ENCODE data around the gene VASP.
"Not testable (repeated sequence)": the region's sequence is repeated elsewhere in the genome, so short reads cannot be mapped to it uniquely, and the experiment has no call there.

Gene VASP

GRCh38 chr19:45498411-45499195 is 8.7 kb upstream of the VASP start, which contains the start of gene PPM1N:
Gene PPM1N (plus strand): TSS chr19:45498443. CDS start chr19:45498473, 30 bp downstream.
- no peak for DNase-seq

- peak; percentile 5 for DNase-seq
Measured at GRCh38 chr19:45499196-45500180, 7.8 kb upstream of the VASP start.

GRCh38 chr19:45500918-45501729 is 6.2 kb upstream of the VASP start:
- DNase-seq = no peak

- DNase-seq = no peak
Measured at GRCh38 chr19:45501730-45502014, 5.6 kb upstream of the VASP start.

GRCh38 chr19:45502111-45502510 is 5.2 kb upstream of the VASP start:
- no peak for DNase-seq

GRCh38 chr19:45503909-45504308 is 3.4 kb upstream of the VASP start:
- no peak for DNase-seq

- DNase-seq = no peak
Measured at GRCh38 chr19:45505151-45505995, 1.9 kb upstream of the VASP start.

GRCh38 chr19:45505996-45506245 is 1.4 kb upstream of the VASP start:
- no peak for DNase-seq

- peak; percentile 85 for DNase-seq
Measured at GRCh38 chr19:45506246-45506988, 862 bp upstream of the VASP start.

GRCh38 chr19:45507872-45508416 is 665 bp downstream of the VASP start:
- no peak for DNase-seq

- DNase-seq = peak; percentile 56
Measured at GRCh38 chr19:45508417-45508860, 1.2 kb downstream of the VASP start.

- peak; percentile 64 for DNase-seq
Measured at GRCh38 chr19:45508861-45509691, 1.8 kb downstream of the VASP start.

- no peak for DNase-seq
Measured at GRCh38 chr19:45509692-45510015, 2.4 kb downstream of the VASP start.

GRCh38 chr19:45510352-45510751 is 3.1 kb downstream of the VASP start:
- DNase-seq = not testable (repeated sequence)

- no peak for DNase-seq
Measured at GRCh38 chr19:45511074-45511473, 3.8 kb downstream of the VASP start.

- DNase-seq = no peak
Measured at GRCh38 chr19:45512881-45513483, 5.7 kb downstream of the VASP start.

GRCh38 chr19:45514376-45515051 is 7.2 kb downstream of the VASP start:
- DNase-seq = no peak

GRCh38 chr19:45515081-45515624 is 7.9 kb downstream of the VASP start:
- DNase-seq = no peak

- DNase-seq = no peak
Measured at GRCh38 chr19:45515807-45516401, 8.6 kb downstream of the VASP start.

Data from NCI-H510A treated with DMSO at 0.1 percent for 48 hours (cell line).